K562 (cell line): ENCODE results near the gene ZBTB48. TPM values are rescaled to one million over a fixed set of nuclear protein-coding genes. Genes with fewer than 3 reads are reported as not detected.
A peak's percentile ranks its signal among the peaks of the same experiment; 100 is the strongest.

Source experiments
- FOXA3 ChIP-seq, 2 experiments: fragments of 450-650 bp in 1 of 2; sonication (generic) in 1 of 2; formaldehyde crosslinking; IDR thresholded peaks in 1 of 2; conservative IDR thresholded peaks in 1 of 2; 2 replicates each; pipeline versions ENCODE4 v1.4.0 to v1.8.0; 2020 to 2022; ENCODE audit warnings: mild to moderate bottlenecking in 2 of 2, missing genetic modification reagents in 1 of 2
- GATA2 ChIP-seq: sonication (generic); formaldehyde crosslinking; IDR thresholded peaks from 2 replicates; pipeline ENCODE4 v1.4.0; 2020; ENCODE audit warnings: mild to moderate bottlenecking, missing genetic modification reagents
- KDM2B ChIP-seq: fragments of 250-450 bp; sonication (Bioruptor Pico); IDR thresholded peaks from 2 replicates; pipeline ENCODE4 v1.8.0; 2021; ENCODE audit warnings: mild to moderate bottlenecking, moderate library complexity
- LCOR ChIP-seq: sonication (generic); formaldehyde crosslinking; IDR thresholded peaks from 2 replicates; pipeline ENCODE4 v1.8.0; 2022; ENCODE audit warnings: mild to moderate bottlenecking, missing genetic modification reagents
- NFIC ChIP-seq: fragments of 450-650 bp; IDR thresholded peaks from 2 replicates; pipeline ENCODE4 v1.6.1; 2017; ENCODE audit warnings: mild to moderate bottlenecking, inconsistent platforms
- NFYB ChIP-seq: IDR thresholded peaks from 2 replicates; pipeline ENCODE4 v1.6.1; 2011; ENCODE audit warnings: mild to moderate bottlenecking, moderate library complexity; ENCODE audit not compliant: insufficient read length; ENCODE audit errors: extremely low read depth
- NR2C1 ChIP-seq, 2 experiments: fragments of 450-650 bp; IDR thresholded peaks; 2 replicates each; pipeline ENCODE4 v1.6.1; 2017; ENCODE audit warnings: mild to moderate bottlenecking in 2 of 2, antibody characterized with exemption in 1 of 2, inconsistent platforms in 1 of 2, missing compliant biosample characterization in 1 of 2, missing genetic modification characterization in 1 of 2
- NRF1 ChIP-seq, 2 experiments: fragments of 450-650 bp; IDR thresholded peaks in 1 of 2; conservative IDR thresholded peaks in 1 of 2; 2 replicates each; pipeline ENCODE4 v1.6.1; 2014; ENCODE audit warnings: mild to moderate bottlenecking in 2 of 2
- RBBP5 ChIP-seq: fragments of 200-600 bp; sonication (generic); IDR thresholded peaks from 2 replicates; pipeline ENCODE4 v1.6.1; 2012; ENCODE audit warnings: borderline replicate concordance, mild to moderate bottlenecking, low read length, control low read depth, inconsistent platforms; ENCODE audit not compliant: insufficient read depth, poor library complexity, severe bottlenecking
- RCOR1 ChIP-seq, 2 experiments: IDR thresholded peaks; 2 replicates each; pipeline ENCODE4 v1.6.1; 2012; ENCODE audit warnings: low read depth in 2 of 2, low read length in 2 of 2, borderline replicate concordance in 1 of 2, improper control_type of control experiment in 1 of 2
- U2AF1 ChIP-seq: fragments of 200-400 bp; formaldehyde crosslinking; optimal IDR thresholded peaks from 2 replicates; pipeline ENCODE3; 2017; ENCODE audit warnings: mild to moderate bottlenecking, low read depth, low read length, moderate library complexity
- ZNF217 ChIP-seq: sonication (generic); formaldehyde crosslinking; IDR thresholded peaks from 2 replicates; pipeline ENCODE4 v1.8.0; 2022; ENCODE audit warnings: mild to moderate bottlenecking, missing genetic modification reagents
- polyA plus RNA-seq, 8 experiments: library from polyadenylated mRNA; depleted of rRNA in 4 of 8; stranded (reverse) in 5 of 8; unstranded in 3 of 8; fragments of >200 nt; fragmentation: Nextera tagmentation in 2 of 8; fragmentation: Illumina TruSeq in 1 of 8; extraction: Ambion mirVana in 2 of 8; extraction: Trizol in 1 of 8; gene quantifications; 2 replicates each; pipeline versions ENCODE4 v1.2.1 to v1.2.3, GENCODE V29; 2011 to 2014; ENCODE audit warnings: inconsistent platforms in 1 of 8, missing spikeins in 1 of 8
- total RNA-seq, 7 experiments: library from RNA; depleted of rRNA in 6 of 7; stranded (reverse); fragments of >200 nt in 6 of 7; fragmentation: Illumina TruSeq in 2 of 7; extraction: Trizol in 2 of 7; gene quantifications; 2 replicates each; pipeline versions ENCODE4 v1.2.1 to v1.2.3, GENCODE V29; 2011 to 2021; ENCODE audit warnings: low replicate concordance in 1 of 7
- TF ChIP-seq, protein P1 (sequence below): fragments of 450-650 bp; formaldehyde crosslinking; IDR thresholded peaks from 2 replicates; pipeline ENCODE4 v1.4.0; 2020; ENCODE audit warnings: mild to moderate bottlenecking
- TF ChIP-seq, protein P2 (sequence below): sonication (generic); formaldehyde crosslinking; IDR thresholded peaks from 2 replicates; pipeline ENCODE4 v1.8.0; 2023; ENCODE audit warnings: mild to moderate bottlenecking, missing genetic modification reagents
- TF ChIP-seq, protein P3 (sequence below), 2 experiments: fragments of 450-650 bp in 1 of 2; sonication (generic) in 1 of 2; formaldehyde crosslinking in 1 of 2; IDR thresholded peaks in 1 of 2; conservative IDR thresholded peaks in 1 of 2; 2 replicates each; pipeline versions ENCODE4 v1.6.1 to v1.8.1; 2016 to 2023; ENCODE audit warnings: mild to moderate bottlenecking in 2 of 2, moderate library complexity in 2 of 2, inconsistent platforms in 1 of 2, missing genetic modification reagents in 1 of 2
- TF ChIP-seq, protein P4 (sequence below): sonication (generic); formaldehyde crosslinking; IDR thresholded peaks from 2 replicates; pipeline ENCODE4 v1.9.0; 2022; ENCODE audit warnings: mild to moderate bottlenecking, missing genetic modification reagents
- TF ChIP-seq, protein P5 (sequence below): sonication (generic); formaldehyde crosslinking; IDR thresholded peaks from 2 replicates; pipeline ENCODE4 v1.8.0; 2022; ENCODE audit warnings: mild to moderate bottlenecking, missing genetic modification reagents
- TF ChIP-seq, protein P6 (sequence below): sonication (generic); formaldehyde crosslinking; IDR thresholded peaks from 2 replicates; pipeline ENCODE4 v1.8.1; 2023; ENCODE audit warnings: mild to moderate bottlenecking, missing genetic modification reagents

The ZBTB48 gene
- total and polyA plus RNA-seq, 9 of the 15 experiments (the other 6 are each of a cell fraction or from before 2014, with no cell fraction given): 1.9 to 66.9 (median 29.5) TPM

DNA sequence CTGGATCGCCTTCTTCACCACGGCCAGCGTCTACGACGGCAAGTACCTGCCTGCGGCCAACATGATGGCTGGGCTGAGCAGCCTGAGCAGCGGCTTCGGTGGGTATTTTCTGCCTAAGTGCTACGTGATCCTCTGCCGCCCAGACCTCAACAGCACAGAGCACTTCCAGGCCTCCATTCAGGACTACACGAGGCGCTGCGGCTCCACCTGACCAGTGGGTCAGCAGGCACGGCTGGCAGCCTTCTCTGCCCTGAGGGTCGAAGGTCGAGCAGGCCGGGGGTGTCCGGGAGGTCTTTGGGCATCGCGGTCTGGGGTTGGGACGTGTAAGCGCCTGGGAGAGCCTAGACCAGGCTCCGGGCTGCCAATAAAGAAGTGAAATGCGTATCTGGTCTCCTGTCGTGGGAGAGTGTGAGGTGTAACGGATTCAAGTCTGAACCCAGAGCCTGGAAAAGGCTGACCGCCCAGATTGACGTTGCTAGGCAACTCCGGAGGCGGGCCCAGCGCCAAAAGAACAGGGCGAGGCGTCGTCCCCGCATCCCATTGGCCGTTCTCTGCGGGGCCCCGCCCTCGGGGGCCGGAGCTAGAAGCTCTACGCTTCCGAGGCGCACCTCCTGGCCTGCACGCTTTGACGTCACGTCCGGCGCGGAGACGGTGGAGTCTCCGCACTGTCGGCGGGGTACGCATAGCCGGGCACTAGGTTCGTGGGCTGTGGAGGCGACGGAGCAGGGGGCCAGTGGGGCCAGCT, at the start of gene ZBTB48 (continued):
- TF ChIP-seq, protein P1, sequence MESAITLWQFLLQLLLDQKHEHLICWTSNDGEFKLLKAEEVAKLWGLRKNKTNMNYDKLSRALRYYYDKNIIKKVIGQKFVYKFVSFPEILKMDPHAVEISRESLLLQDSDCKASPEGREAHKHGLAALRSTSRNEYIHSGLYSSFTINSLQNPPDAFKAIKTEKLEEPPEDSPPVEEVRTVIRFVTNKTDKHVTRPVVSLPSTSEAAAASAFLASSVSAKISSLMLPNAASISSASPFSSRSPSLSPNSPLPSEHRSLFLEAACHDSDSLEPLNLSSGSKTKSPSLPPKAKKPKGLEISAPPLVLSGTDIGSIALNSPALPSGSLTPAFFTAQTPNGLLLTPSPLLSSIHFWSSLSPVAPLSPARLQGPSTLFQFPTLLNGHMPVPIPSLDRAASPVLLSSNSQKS: no peak
- TF ChIP-seq NRF1 (conservative IDR thresholded peaks at IDR 0.05 in 1 of 2, IDR thresholded peaks at IDR 0.05 in 1 of 2): peak; percentile 77 to 83
- peak; percentile 62 for TF ChIP-seq RBBP5
- peak; percentile 41 for TF ChIP-seq NFYB
- TF ChIP-seq U2AF1: no peak
- TF ChIP-seq, protein P2, sequence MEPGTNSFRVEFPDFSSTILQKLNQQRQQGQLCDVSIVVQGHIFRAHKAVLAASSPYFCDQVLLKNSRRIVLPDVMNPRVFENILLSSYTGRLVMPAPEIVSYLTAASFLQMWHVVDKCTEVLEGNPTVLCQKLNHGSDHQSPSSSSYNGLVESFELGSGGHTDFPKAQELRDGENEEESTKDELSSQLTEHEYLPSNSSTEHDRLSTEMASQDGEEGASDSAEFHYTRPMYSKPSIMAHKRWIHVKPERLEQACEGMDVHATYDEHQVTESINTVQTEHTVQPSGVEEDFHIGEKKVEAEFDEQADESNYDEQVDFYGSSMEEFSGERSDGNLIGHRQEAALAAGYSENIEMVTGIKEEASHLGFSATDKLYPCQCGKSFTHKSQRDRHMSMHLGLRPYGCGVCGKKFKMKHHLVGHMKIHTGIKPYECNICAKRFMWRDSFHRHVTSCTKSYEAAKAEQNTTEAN (CRISPR knock-in tag): no peak
- 0 out of 4 replicates have a peak, but pooled peaks of 1 of the 2 experiments have one; percentile 56 for TF ChIP-seq RCOR1 (IDR thresholded peaks at IDR 0.05; ENCODE audit: borderline replicate concordance in 1 of 2, low read depth in 2 of 2, low read length in 2 of 2)
- 0 out of 2 replicates have a peak, but pooled peaks have one; percentile 34 for TF ChIP-seq KDM2B
- no peak; the same call in none of the 2 replicates for TF ChIP-seq NR2C1 (IDR thresholded peaks at IDR 0.05)
- peak; percentile 73; the same call in 1 of the 2 replicates for TF ChIP-seq NR2C1 (tag; IDR thresholded peaks at IDR 0.05)
- TF ChIP-seq, protein P3, sequence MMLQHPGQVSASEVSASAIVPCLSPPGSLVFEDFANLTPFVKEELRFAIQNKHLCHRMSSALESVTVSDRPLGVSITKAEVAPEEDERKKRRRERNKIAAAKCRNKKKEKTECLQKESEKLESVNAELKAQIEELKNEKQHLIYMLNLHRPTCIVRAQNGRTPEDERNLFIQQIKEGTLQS (IDR thresholded peaks at IDR 0.05): no peak
- TF ChIP-seq, protein P3 (CRISPR knock-in tag; conservative IDR thresholded peaks at IDR 0.05): peak; percentile 72
- TF ChIP-seq, protein P4, sequence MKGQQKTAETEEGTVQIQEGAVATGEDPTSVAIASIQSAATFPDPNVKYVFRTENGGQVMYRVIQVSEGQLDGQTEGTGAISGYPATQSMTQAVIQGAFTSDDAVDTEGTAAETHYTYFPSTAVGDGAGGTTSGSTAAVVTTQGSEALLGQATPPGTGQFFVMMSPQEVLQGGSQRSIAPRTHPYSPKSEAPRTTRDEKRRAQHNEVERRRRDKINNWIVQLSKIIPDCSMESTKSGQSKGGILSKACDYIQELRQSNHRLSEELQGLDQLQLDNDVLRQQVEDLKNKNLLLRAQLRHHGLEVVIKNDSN (CRISPR knock-in tag): peak; percentile 62; the same call in 1 of the 2 replicates
- no peak for TF ChIP-seq LCOR (CRISPR knock-in tag)
- TF ChIP-seq, protein P5, sequence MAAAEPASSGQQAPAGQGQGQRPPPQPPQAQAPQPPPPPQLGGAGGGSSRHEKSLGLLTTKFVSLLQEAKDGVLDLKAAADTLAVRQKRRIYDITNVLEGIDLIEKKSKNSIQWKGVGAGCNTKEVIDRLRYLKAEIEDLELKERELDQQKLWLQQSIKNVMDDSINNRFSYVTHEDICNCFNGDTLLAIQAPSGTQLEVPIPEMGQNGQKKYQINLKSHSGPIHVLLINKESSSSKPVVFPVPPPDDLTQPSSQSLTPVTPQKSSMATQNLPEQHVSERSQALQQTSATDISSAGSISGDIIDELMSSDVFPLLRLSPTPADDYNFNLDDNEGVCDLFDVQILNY (CRISPR knock-in tag): peak; percentile 63; the same call in 1 of the 2 replicates
- TF ChIP-seq FOXA3 (CRISPR knock-in tag; conservative IDR thresholded peaks at IDR 0.05 in 1 of 2, IDR thresholded peaks at IDR 0.05 in 1 of 2): peak in 1 of 2 experiments; percentile 15; a peak in 1 of 4 replicates
- TF ChIP-seq, protein P6, sequence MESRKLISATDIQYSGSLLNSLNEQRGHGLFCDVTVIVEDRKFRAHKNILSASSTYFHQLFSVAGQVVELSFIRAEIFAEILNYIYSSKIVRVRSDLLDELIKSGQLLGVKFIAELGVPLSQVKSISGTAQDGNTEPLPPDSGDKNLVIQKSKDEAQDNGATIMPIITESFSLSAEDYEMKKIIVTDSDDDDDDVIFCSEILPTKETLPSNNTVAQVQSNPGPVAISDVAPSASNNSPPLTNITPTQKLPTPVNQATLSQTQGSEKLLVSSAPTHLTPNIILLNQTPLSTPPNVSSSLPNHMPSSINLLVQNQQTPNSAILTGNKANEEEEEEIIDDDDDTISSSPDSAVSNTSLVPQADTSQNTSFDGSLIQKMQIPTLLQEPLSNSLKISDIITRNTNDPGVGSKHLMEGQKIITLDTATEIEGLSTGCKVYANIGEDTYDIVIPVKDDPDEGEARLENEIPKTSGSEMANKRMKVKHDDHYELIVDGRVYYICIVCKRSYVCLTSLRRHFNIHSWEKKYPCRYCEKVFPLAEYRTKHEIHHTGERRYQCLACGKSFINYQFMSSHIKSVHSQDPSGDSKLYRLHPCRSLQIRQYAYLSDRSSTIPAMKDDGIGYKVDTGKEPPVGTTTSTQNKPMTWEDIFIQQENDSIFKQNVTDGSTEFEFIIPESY: no peak
- peak; percentile 38; the same call in 1 of the 2 replicates for TF ChIP-seq NFIC
- TF ChIP-seq ZNF217 (CRISPR knock-in tag): no peak
- no peak for TF ChIP-seq GATA2
